MM.1S (cell line): Measurements from ENCODE around the gene RPS3.

Experiments
- DNase-seq: peaks from one replicate; pipeline ENCODE4 v3.0.0-alpha.2; 2015
- H2AFZ ChIP-seq: fragments of 300-600 bp; sonication (generic); 2 replicates; pipeline ENCODE4 v1.6.0; 2016; ENCODE audit warnings: antibody characterized with exemption, low read length
- H3F3A ChIP-seq: fragments of 300-600 bp; sonication (generic); 2 replicates; pipeline ENCODE4 v1.6.1; 2016; ENCODE audit warnings: mild to moderate bottlenecking, antibody characterized with exemption, low read length, moderate library complexity, mixed read lengths; ENCODE audit not compliant: insufficient read depth
- H3K27ac ChIP-seq: fragments of 300-600 bp; sonication (generic); 2 replicates; pipeline ENCODE4 v1.5.1; 2016; ENCODE audit warnings: mild to moderate bottlenecking, low read length
- H3K27me3 ChIP-seq: fragments of 300-600 bp; sonication (generic); replicated peaks from 2 replicates; pipeline ENCODE4 v1.6.0; 2016; ENCODE audit warnings: low read length; ENCODE audit not compliant: insufficient read depth
- H3K36me3 ChIP-seq: fragments of 300-600 bp; sonication (generic); replicated peaks from 2 replicates; pipeline ENCODE4 v1.6.1; 2016; ENCODE audit warnings: mild to moderate bottlenecking, low read length, mixed read lengths; ENCODE audit not compliant: insufficient read depth
- H3K4me1 ChIP-seq: fragments of 300-600 bp; sonication (generic); 2 replicates; pipeline ENCODE4 v1.6.1; 2016; ENCODE audit warnings: low read length, mixed read lengths
- H3K4me2 ChIP-seq: fragments of 300-600 bp; sonication (generic); 2 replicates; pipeline ENCODE4 v1.6.0; 2016; ENCODE audit warnings: low read depth, low read length
- H3K4me3 ChIP-seq: fragments of 300-600 bp; sonication (generic); 2 replicates; pipeline ENCODE4 v1.5.1; 2016; ENCODE audit warnings: low read length, mixed read lengths
- H3K79me2 ChIP-seq: fragments of 300-600 bp; sonication (generic); 2 replicates; pipeline ENCODE4 v1.6.1; 2016; ENCODE audit warnings: mixed run types, low read length, mixed read lengths
- H3K9ac ChIP-seq: fragments of 300-600 bp; sonication (generic); 2 replicates; pipeline ENCODE4 v1.6.1; 2016; ENCODE audit warnings: low read length, mixed read lengths
- H3K9me2 ChIP-seq: fragments of 300-600 bp; sonication (generic); replicated peaks from 2 replicates; pipeline ENCODE4 v1.6.1; 2016; ENCODE audit warnings: mild to moderate bottlenecking, low read length, mixed read lengths; ENCODE audit not compliant: insufficient read depth
- H3K9me3 ChIP-seq: fragments of 300-600 bp; sonication (generic); replicated peaks from 2 replicates; pipeline ENCODE4 v1.6.1; 2016; ENCODE audit warnings: mild to moderate bottlenecking, low read length, mixed read lengths; ENCODE audit not compliant: insufficient read depth
- H4K20me1 ChIP-seq: fragments of 300-600 bp; sonication (generic); 2 replicates; pipeline ENCODE4 v1.6.1; 2016; ENCODE audit warnings: mild to moderate bottlenecking, low read length, moderate library complexity, mixed read lengths; ENCODE audit not compliant: insufficient read depth
- EZH2 ChIP-seq: fragments of 300-600 bp; sonication (generic); optimal IDR thresholded peaks from 2 replicates; pipeline ENCODE3; 2017; ENCODE audit warnings: low read depth, mild to moderate bottlenecking, antibody characterized with exemption, low read length, mixed read lengths
- EZH2phosphoT487 ChIP-seq: fragments of 300-600 bp; sonication (generic); IDR thresholded peaks from 2 replicates; pipeline ENCODE4 v1.6.1; 2018; ENCODE audit warnings: antibody characterized with exemption, low read length
- TF ChIP-seq, protein P1 (sequence below): fragments of 300-600 bp; sonication (generic); IDR thresholded peaks from 2 replicates; pipeline ENCODE4 v1.5.1; 2016; ENCODE audit warnings: antibody characterized with exemption, low read length, mixed read lengths

Gene RPS3

DNA sequence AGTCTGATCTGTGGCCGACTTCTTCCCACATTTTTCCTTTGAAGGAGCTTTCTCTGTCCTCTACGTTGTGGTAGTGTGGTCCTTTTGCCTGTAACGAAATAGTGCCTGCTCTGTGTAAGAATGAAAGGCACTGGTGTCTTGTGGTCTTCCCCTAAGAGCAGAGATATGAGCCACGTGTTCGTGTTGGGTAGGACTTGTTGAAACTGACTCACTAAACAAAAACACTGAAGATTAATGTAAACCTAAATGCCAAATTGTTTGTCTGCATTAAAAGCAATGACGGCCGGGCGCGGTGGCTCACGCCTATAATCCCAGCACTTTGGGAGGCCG lies 10.1 kb upstream of the RPS3 start:
- TF ChIP-seq, protein P1, sequence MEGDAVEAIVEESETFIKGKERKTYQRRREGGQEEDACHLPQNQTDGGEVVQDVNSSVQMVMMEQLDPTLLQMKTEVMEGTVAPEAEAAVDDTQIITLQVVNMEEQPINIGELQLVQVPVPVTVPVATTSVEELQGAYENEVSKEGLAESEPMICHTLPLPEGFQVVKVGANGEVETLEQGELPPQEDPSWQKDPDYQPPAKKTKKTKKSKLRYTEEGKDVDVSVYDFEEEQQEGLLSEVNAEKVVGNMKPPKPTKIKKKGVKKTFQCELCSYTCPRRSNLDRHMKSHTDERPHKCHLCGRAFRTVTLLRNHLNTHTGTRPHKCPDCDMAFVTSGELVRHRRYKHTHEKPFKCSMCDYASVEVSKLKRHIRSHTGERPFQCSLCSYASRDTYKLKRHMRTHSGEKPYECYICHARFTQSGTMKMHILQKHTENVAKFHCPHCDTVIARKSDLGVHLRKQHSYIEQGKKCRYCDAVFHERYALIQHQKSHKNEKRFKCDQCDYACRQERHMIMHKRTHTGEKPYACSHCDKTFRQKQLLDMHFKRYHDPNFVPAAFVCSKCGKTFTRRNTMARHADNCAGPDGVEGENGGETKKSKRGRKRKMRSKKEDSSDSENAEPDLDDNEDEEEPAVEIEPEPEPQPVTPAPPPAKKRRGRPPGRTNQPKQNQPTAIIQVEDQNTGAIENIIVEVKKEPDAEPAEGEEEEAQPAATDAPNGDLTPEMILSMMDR: no peak
- TF ChIP-seq EZH2phosphoT487 (no peak), EZH2 (no peak)
- Histone ChIP-seq H4K20me1 (no peaks in the 10 kb centered on the region), H3K4me2 (peak overlapping the region; percentile 33; the same call in 1 of the 2 replicates), H3K9me3 (no peaks in the 10 kb centered on the region), H3K4me1 (peaks cover 4% of the 10 kb centered on the region), H2AFZ (0 out of 2 replicates have a peak overlapping the region, but pooled peaks have one; percentile 15), H3K27ac (no peak overlapping the region), H3K27me3 (peaks cover 20% of the 10 kb centered on the region), H3K9me2 (no peaks in the 10 kb centered on the region), H3F3A (no peaks in the 10 kb centered on the region), H3K9ac (no peak overlapping the region), H3K36me3 (no peaks in the 10 kb centered on the region), H3K4me3 (peak overlapping the region; percentile 10; the same call in 1 of the 2 replicates), H3K79me2 (no peaks in the 10 kb centered on the region)
- DNase-seq: no peak

DNA sequence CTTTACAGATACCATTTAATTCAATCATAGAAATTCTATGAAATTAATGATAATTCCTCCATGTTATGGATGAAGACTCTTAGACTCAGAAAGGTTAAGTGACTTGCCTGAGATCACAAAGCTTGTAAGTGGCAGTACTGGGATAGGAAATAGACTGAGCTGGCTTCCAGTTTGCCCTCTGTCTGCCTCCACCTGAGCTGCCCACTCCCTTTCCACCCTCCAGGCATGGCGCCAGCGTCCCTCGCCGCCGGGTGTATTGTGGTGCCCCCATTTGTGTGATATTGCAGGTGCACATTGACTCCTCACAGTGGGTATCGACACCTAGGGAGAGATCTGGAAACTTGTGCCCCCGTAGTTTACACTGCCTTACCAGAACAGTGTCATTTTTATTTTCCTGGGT lies 9.4 kb upstream of the RPS3 start:
- no peak overlapping the region for H2AFZ ChIP-seq
- H3K79me2 ChIP-seq: no peaks in the 10 kb centered on the region
- peaks cover 4% of the 10 kb centered on the region for H3K4me1 ChIP-seq
- no peaks in the 10 kb centered on the region for H3K36me3 ChIP-seq
- TF ChIP-seq, protein P1: no peak
- TF ChIP-seq EZH2phosphoT487 (no peak), EZH2 (no peak)
- no peak overlapping the region for H3K4me3 ChIP-seq
- no peak for DNase-seq
- H3F3A ChIP-seq: no peaks in the 10 kb centered on the region
- H3K9ac ChIP-seq: no peak overlapping the region
- no peaks in the 10 kb centered on the region for H3K9me2 ChIP-seq
- no peaks in the 10 kb centered on the region for H4K20me1 ChIP-seq
- no peak overlapping the region for H3K27ac ChIP-seq
- H3K9me3 ChIP-seq: no peaks in the 10 kb centered on the region
- H3K4me2 ChIP-seq: no peak overlapping the region
- peaks cover 20% of the 10 kb centered on the region for H3K27me3 ChIP-seq

DNA sequence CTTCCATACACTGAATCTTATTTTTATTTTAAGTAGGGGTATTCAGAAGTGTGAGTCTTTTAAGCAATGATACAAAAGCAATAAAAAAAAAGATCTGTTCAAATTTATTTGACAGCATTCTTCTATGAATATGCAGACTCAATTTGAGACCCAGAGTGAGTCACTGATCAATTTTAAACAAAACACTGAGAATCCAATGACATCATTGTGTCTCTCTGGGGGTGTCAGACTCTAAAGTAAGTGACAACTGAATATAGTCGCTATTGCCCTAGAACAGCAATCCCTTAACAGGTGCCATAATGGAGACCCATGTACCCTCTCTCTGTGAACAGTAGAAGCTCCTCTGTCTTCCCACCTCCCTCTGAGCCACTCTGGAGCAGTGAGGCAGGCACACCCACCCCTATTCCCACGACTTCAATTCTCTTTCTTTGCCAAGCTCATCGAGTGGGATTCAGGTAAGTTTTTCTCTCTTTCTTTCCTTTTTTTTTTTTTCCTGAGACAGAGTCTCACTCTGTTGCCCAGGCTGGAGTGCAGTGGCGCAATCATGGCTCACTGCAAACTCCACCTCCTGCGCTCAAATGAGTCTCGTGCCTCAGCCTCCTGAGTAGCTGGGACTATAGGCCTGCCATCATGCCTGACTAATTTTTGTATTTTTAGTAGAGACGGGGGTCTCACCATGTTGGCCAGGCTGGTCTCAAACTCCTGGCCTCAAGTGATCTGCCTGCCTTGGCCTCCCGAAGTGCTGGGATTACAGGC lies 5.1 kb upstream of the RPS3 start:
- no peaks in the 10 kb centered on the region for H4K20me1 ChIP-seq
- H3K9ac ChIP-seq: no peak overlapping the region
- H2AFZ ChIP-seq: no peak overlapping the region
- H3K79me2 ChIP-seq: peaks cover under 1% of the 10 kb centered on the region; the same call in 1 of the 2 replicates
- no peaks in the 10 kb centered on the region; the same call in 1 of the 2 replicates for H3K4me1 ChIP-seq
- no peaks in the 10 kb centered on the region for H3K9me2 ChIP-seq
- no peak overlapping the region for H3K4me2 ChIP-seq
- no peak overlapping the region for H3K27ac ChIP-seq
- DNase-seq: no peak
- no peaks in the 10 kb centered on the region for H3K36me3 ChIP-seq
- TF ChIP-seq EZH2phosphoT487: no peak
- no peak for TF ChIP-seq EZH2
- TF ChIP-seq, protein P1: no peak
- no peaks in the 10 kb centered on the region for H3F3A ChIP-seq
- no peaks in the 10 kb centered on the region for H3K27me3 ChIP-seq
- no peaks in the 10 kb centered on the region for H3K9me3 ChIP-seq
- H3K4me3 ChIP-seq: no peak overlapping the region
